Measurements from ENCODE around the gene DLG2.

The DLG2 gene

GRCh38 chr11:84719935-84720577 is 907.1 kb downstream of the DLG2 start:
- in situ Hi-C loops (cut with MboI; ENCODE audit: low sequenced_read_pairs) = no loop called here

- in situ Hi-C loops (cut with MboI; ENCODE audit: low sequenced_read_pairs) = no loop called here
Observed at GRCh38 chr11:84714316-84714780, 912.8 kb downstream of the DLG2 start.

- in situ Hi-C loops (cut with MboI; ENCODE audit: low sequenced_read_pairs) = no loop called here
Observed at GRCh38 chr11:84691830-84692229, 935.3 kb downstream of the DLG2 start.

- in situ Hi-C loops (cut with MboI; ENCODE audit: low sequenced_read_pairs) = no loop called here
Observed at GRCh38 chr11:84687433-84687832, 939.7 kb downstream of the DLG2 start.

- in situ Hi-C loops (cut with MboI; ENCODE audit: low sequenced_read_pairs) = no loop called here
Observed at GRCh38 chr11:84686716-84687115, 940.4 kb downstream of the DLG2 start.

GRCh38 chr11:84685976-84686375 is 941.2 kb downstream of the DLG2 start:
- in situ Hi-C loops (cut with MboI; ENCODE audit: low sequenced_read_pairs) = no loop called here

GRCh38 chr11:84685149-84685548 is 942.0 kb downstream of the DLG2 start:
- in situ Hi-C loops (cut with MboI; ENCODE audit: low sequenced_read_pairs) = no loop called here

- in situ Hi-C loops (cut with MboI; ENCODE audit: low sequenced_read_pairs) = no loop called here
Observed at GRCh38 chr11:84681456-84681855, 945.7 kb downstream of the DLG2 start.

- in situ Hi-C loops (cut with MboI; ENCODE audit: low sequenced_read_pairs) = no loop called here
Observed at GRCh38 chr11:84675396-84676025, 951.6 kb downstream of the DLG2 start.

GRCh38 chr11:84673753-84674152 is 953.4 kb downstream of the DLG2 start:
- in situ Hi-C loops (cut with MboI; ENCODE audit: low sequenced_read_pairs) = no loop called here

GRCh38 chr11:84671325-84671999 is 955.7 kb downstream of the DLG2 start:
- in situ Hi-C loops (cut with MboI; ENCODE audit: low sequenced_read_pairs) = no loop called here

- in situ Hi-C loops (cut with MboI; ENCODE audit: low sequenced_read_pairs) = no loop called here
Observed at GRCh38 chr11:84663731-84664130, 963.4 kb downstream of the DLG2 start.

- in situ Hi-C loops (cut with MboI; ENCODE audit: low sequenced_read_pairs) = no loop called here
Observed at GRCh38 chr11:84660257-84660977, 966.7 kb downstream of the DLG2 start.

- in situ Hi-C loops (cut with MboI; ENCODE audit: low sequenced_read_pairs) = no loop called here
Observed at GRCh38 chr11:84655712-84656111, 971.4 kb downstream of the DLG2 start.

GRCh38 chr11:84648471-84648870 is 978.7 kb downstream of the DLG2 start:
- in situ Hi-C loops (cut with MboI; ENCODE audit: low sequenced_read_pairs) = no loop called here

GRCh38 chr11:84645988-84646694 is 981.0 kb downstream of the DLG2 start:
- in situ Hi-C loops (cut with MboI; ENCODE audit: low sequenced_read_pairs) = no loop called here

- in situ Hi-C loops (cut with MboI; ENCODE audit: low sequenced_read_pairs) = no loop called here
Observed at GRCh38 chr11:84642500-84642899, 984.6 kb downstream of the DLG2 start.

GRCh38 chr11:84634309-84634708 is 992.8 kb downstream of the DLG2 start:
- in situ Hi-C loops (cut with MboI; ENCODE audit: low sequenced_read_pairs) = no loop called here

- in situ Hi-C loops (cut with MboI; ENCODE audit: low sequenced_read_pairs) = no loop called here
Observed at GRCh38 chr11:84628871-84629620, 998.1 kb downstream of the DLG2 start.

GRCh38 chr11:84626256-84626655 is 1000.9 kb downstream of the DLG2 start:
- in situ Hi-C loops (cut with MboI; ENCODE audit: low sequenced_read_pairs) = no loop called here

All from HL-60/S4 treated with phorbol 12-myristate 13-acetate at 8.2 ng/mL for 4 days and 3 days (cell line).